HG03196 (cell line): ENCODE results near the gene PLA2G15.

Source experiments
- ATAC-seq: cut with Tn5 transposase; IDR thresholded peaks from one replicate; pipeline ENCODE4 v1.9.1; 2021; ENCODE audit not compliant: unreplicated experiment

PLA2G15 gene

GRCh38 chr16:68244903-68245853 is at the start of gene PLA2G15:
Gene PLA2G15 (plus strand): TSS chr16:68245373. CDS start chr16:68245427, 54 bp downstream.
- peak; percentile 84 for ATAC-seq

- ATAC-seq, result no peak
Observed at GRCh38 chr16:68197250-68197649, 47.9 kb upstream of the PLA2G15 start.

GRCh38 chr16:68200088-68200783 is 44.9 kb upstream of the PLA2G15 start:
- peak; percentile 59 for ATAC-seq

- no peak for ATAC-seq
Observed at GRCh38 chr16:68202091-68202519, 43.1 kb upstream of the PLA2G15 start.

- no peak for ATAC-seq
Observed at GRCh38 chr16:68206245-68206644, 38.9 kb upstream of the PLA2G15 start.

GRCh38 chr16:68214726-68215125 is 30.4 kb upstream of the PLA2G15 start:
- no peak for ATAC-seq

GRCh38 chr16:68215302-68215701 is 29.9 kb upstream of the PLA2G15 start:
- ATAC-seq, result no peak

GRCh38 chr16:68216240-68216639 is 28.9 kb upstream of the PLA2G15 start:
- no peak for ATAC-seq

GRCh38 chr16:68217506-68217905 is 27.7 kb upstream of the PLA2G15 start:
- no peak for ATAC-seq

- ATAC-seq, result no peak
Observed at GRCh38 chr16:68219725-68220351, 25.3 kb upstream of the PLA2G15 start.

- no peak for ATAC-seq
Observed at GRCh38 chr16:68223072-68223471, 22.1 kb upstream of the PLA2G15 start.

- ATAC-seq, result no peak
Observed at GRCh38 chr16:68226116-68226515, 19.1 kb upstream of the PLA2G15 start.

- ATAC-seq, result no peak
Observed at GRCh38 chr16:68227183-68227793, 17.9 kb upstream of the PLA2G15 start.

- ATAC-seq, result no peak
Observed at GRCh38 chr16:68227850-68228553, 17.2 kb upstream of the PLA2G15 start.

- ATAC-seq, result no peak
Observed at GRCh38 chr16:68228652-68229051, 16.5 kb upstream of the PLA2G15 start.

- no peak for ATAC-seq
Observed at GRCh38 chr16:68229431-68230175, 15.6 kb upstream of the PLA2G15 start.

- no peak for ATAC-seq
Observed at GRCh38 chr16:68230176-68230571, 15.0 kb upstream of the PLA2G15 start.

GRCh38 chr16:68230956-68231355 is 14.2 kb upstream of the PLA2G15 start:
- ATAC-seq, result no peak

- ATAC-seq, result no peak
Observed at GRCh38 chr16:68231384-68232136, 13.6 kb upstream of the PLA2G15 start.
